Measurements from ENCODE around the gene ABTB1.
"Not testable (repeated sequence)": the region's sequence is repeated elsewhere in the genome, so short reads cannot be mapped to it uniquely, and the experiment has no call there.

ABTB1 gene

GRCh38 chr3:127694467-127695215 lies 21.9 kb downstream of the ABTB1 start:
- no peaks in the 10 kb centered on the region for H3K27me3 Mint-ChIP-seq
- no peaks in the 10 kb centered on the region for H3K36me3 Mint-ChIP-seq
- H3K4me1 Mint-ChIP-seq (ENCODE audit: low read depth), result peaks cover 2% of the 10 kb centered on the region
- no peak overlapping the region for H3K4me3 Mint-ChIP-seq
- H3K9me3 Mint-ChIP-seq (ENCODE audit: low read depth), result no peaks in the 10 kb centered on the region
- H3K27ac Mint-ChIP-seq, result no peak overlapping the region

- Mint-ChIP-seq H3K27me3 (no peaks in the 10 kb centered on the region), H3K27ac (no peak overlapping the region), H3K4me1 (ENCODE audit: low read depth) (peaks cover 2% of the 10 kb centered on the region), H3K36me3 (no peaks in the 10 kb centered on the region), H3K9me3 (ENCODE audit: low read depth) (no peaks in the 10 kb centered on the region), H3K4me3 (no peak overlapping the region)
Measured at GRCh38 chr3:127697551-127698240, 24.9 kb downstream of the ABTB1 start.

GRCh38 chr3:127698286-127698685 lies 25.5 kb downstream of the ABTB1 start:
- Mint-ChIP-seq H3K27me3 (no peaks in the 10 kb centered on the region), H3K4me1 (ENCODE audit: low read depth) (peaks cover 2% of the 10 kb centered on the region), H3K9me3 (ENCODE audit: low read depth) (no peaks in the 10 kb centered on the region), H3K27ac (no peak overlapping the region), H3K36me3 (no peaks in the 10 kb centered on the region), H3K4me3 (no peak overlapping the region)

GRCh38 chr3:127698691-127699415 lies 26.1 kb downstream of the ABTB1 start:
- H3K27ac Mint-ChIP-seq, result no peak overlapping the region

GRCh38 chr3:127699416-127700300 lies 26.9 kb downstream of the ABTB1 start:
- peaks cover 2% of the 10 kb centered on the region for H3K4me1 Mint-ChIP-seq (ENCODE audit: low read depth)
- H3K27me3 Mint-ChIP-seq, result no peaks in the 10 kb centered on the region
- no peak overlapping the region for H3K4me3 Mint-ChIP-seq
- no peak overlapping the region for H3K27ac Mint-ChIP-seq
- H3K36me3 Mint-ChIP-seq, result no peaks in the 10 kb centered on the region
- H3K9me3 Mint-ChIP-seq (ENCODE audit: low read depth), result peaks cover 7% of the 10 kb centered on the region

More at GRCh38 chr3:127698691-127699415, 26.1 kb downstream of the ABTB1 start:
- no peak overlapping the region for H3K4me3 Mint-ChIP-seq
- no peaks in the 10 kb centered on the region for H3K36me3 Mint-ChIP-seq
- peaks cover 4% of the 10 kb centered on the region for H3K9me3 Mint-ChIP-seq (ENCODE audit: low read depth)
- H3K4me1 Mint-ChIP-seq (ENCODE audit: low read depth), result peaks cover 2% of the 10 kb centered on the region
- H3K27me3 Mint-ChIP-seq, result no peaks in the 10 kb centered on the region

GRCh38 chr3:127700406-127700805 lies 27.7 kb downstream of the ABTB1 start:
- Mint-ChIP-seq H3K27me3 (no peaks in the 10 kb centered on the region), H3K9me3 (ENCODE audit: low read depth) (peaks cover 7% of the 10 kb centered on the region), H3K27ac (no peak overlapping the region), H3K36me3 (no peaks in the 10 kb centered on the region), H3K4me3 (no peak overlapping the region), H3K4me1 (ENCODE audit: low read depth) (peaks cover 2% of the 10 kb centered on the region)

- H3K4me3 Mint-ChIP-seq, result no peak overlapping the region
- H3K27me3 Mint-ChIP-seq, result no peaks in the 10 kb centered on the region
- no peak overlapping the region for H3K27ac Mint-ChIP-seq
- no peaks in the 10 kb centered on the region for H3K36me3 Mint-ChIP-seq
- H3K9me3 Mint-ChIP-seq (ENCODE audit: low read depth), result peaks cover 7% of the 10 kb centered on the region
- peaks cover 2% of the 10 kb centered on the region for H3K4me1 Mint-ChIP-seq (ENCODE audit: low read depth)
Measured at GRCh38 chr3:127701280-127701911, 28.6 kb downstream of the ABTB1 start.

- Mint-ChIP-seq H3K36me3 (no peaks in the 10 kb centered on the region), H3K27me3 (no peaks in the 10 kb centered on the region), H3K27ac (no peak overlapping the region), H3K4me3 (no peak overlapping the region), H3K9me3 (ENCODE audit: low read depth) (peaks cover 7% of the 10 kb centered on the region), H3K4me1 (ENCODE audit: low read depth) (peaks cover 2% of the 10 kb centered on the region)
Measured at GRCh38 chr3:127702151-127702578, 29.4 kb downstream of the ABTB1 start.

- H3K36me3 Mint-ChIP-seq; H3K27ac Mint-ChIP-seq; H3K4me3 Mint-ChIP-seq; H3K4me1 Mint-ChIP-seq (ENCODE audit: low read depth); H3K27me3 Mint-ChIP-seq; H3K9me3 Mint-ChIP-seq (ENCODE audit: low read depth): not testable (repeated sequence)
Measured at GRCh38 chr3:127704840-127705239, 32.1 kb downstream of the ABTB1 start.

GRCh38 chr3:127706312-127706711 lies 33.6 kb downstream of the ABTB1 start:
- H3K27me3 Mint-ChIP-seq, result no peaks in the 10 kb centered on the region
- H3K36me3 Mint-ChIP-seq, result no peaks in the 10 kb centered on the region
- no peak overlapping the region for H3K4me3 Mint-ChIP-seq
- H3K4me1 Mint-ChIP-seq (ENCODE audit: low read depth), result no peaks in the 10 kb centered on the region
- no peak overlapping the region for H3K27ac Mint-ChIP-seq
- peaks cover 7% of the 10 kb centered on the region for H3K9me3 Mint-ChIP-seq (ENCODE audit: low read depth)

- no peaks in the 10 kb centered on the region for H3K27me3 Mint-ChIP-seq
- H3K27ac Mint-ChIP-seq, result no peak overlapping the region
- peaks cover 7% of the 10 kb centered on the region for H3K9me3 Mint-ChIP-seq (ENCODE audit: low read depth)
- no peaks in the 10 kb centered on the region for H3K4me1 Mint-ChIP-seq (ENCODE audit: low read depth)
- H3K36me3 Mint-ChIP-seq, result no peaks in the 10 kb centered on the region
- no peak overlapping the region for H3K4me3 Mint-ChIP-seq
Measured at GRCh38 chr3:127706785-127707351, 34.1 kb downstream of the ABTB1 start.

- H3K36me3 Mint-ChIP-seq, result no peaks in the 10 kb centered on the region
- no peak overlapping the region for H3K27ac Mint-ChIP-seq
- no peak overlapping the region for H3K4me3 Mint-ChIP-seq
- no peaks in the 10 kb centered on the region for H3K4me1 Mint-ChIP-seq (ENCODE audit: low read depth)
- H3K9me3 Mint-ChIP-seq (ENCODE audit: low read depth), result peaks cover 7% of the 10 kb centered on the region
- H3K27me3 Mint-ChIP-seq, result no peaks in the 10 kb centered on the region
Measured at GRCh38 chr3:127707851-127708411, 35.2 kb downstream of the ABTB1 start.

GRCh38 chr3:127708837-127709236 lies 36.1 kb downstream of the ABTB1 start:
- Mint-ChIP-seq H3K36me3 (no peaks in the 10 kb centered on the region), H3K9me3 (ENCODE audit: low read depth) (peaks cover 3% of the 10 kb centered on the region), H3K27me3 (no peaks in the 10 kb centered on the region), H3K4me1 (ENCODE audit: low read depth) (no peaks in the 10 kb centered on the region), H3K27ac (no peak overlapping the region), H3K4me3 (no peak overlapping the region)
